ENCODE results near the gene CDC42BPG.

CDC42BPG gene

DNA sequence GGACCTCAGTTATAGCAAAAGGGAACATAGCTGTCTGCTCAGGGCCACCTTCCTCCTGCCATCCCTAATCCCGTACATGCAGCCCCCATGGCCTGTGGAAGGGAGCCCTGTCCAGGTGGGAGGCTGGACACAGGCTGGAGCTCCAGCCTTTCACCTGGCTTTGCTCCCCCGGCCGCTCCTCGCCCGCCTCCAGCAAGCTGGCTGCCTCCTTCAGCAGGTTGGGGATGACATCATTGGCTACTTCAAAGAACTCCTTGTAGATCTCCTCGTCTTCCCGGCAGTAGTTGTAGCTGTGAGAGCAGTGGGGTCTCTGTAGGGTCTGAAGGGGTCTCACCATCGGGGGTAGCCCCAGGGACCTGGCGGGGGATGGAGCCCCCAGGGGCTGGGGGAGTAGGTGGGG lies 39.0 kb downstream of the CDC42BPG start:
- TF ChIP-seq SALL2 (tag by site-specific recombination; IDR thresholded peaks at IDR 0.05; ENCODE audit: borderline replicate concordance) (no peak), GLIS2 (tag by site-specific recombination; IDR thresholded peaks at IDR 0.05) (peak; percentile 58), ZIC2 (tag by site-specific recombination; IDR thresholded peaks at IDR 0.05) (peak; percentile 16; the same call in 1 of the 2 replicates), ZNF530 (tag by site-specific recombination; IDR thresholded peaks at IDR 0.05; ENCODE audit: low read depth) (no peak)
- TF ChIP-seq, protein P1, sequence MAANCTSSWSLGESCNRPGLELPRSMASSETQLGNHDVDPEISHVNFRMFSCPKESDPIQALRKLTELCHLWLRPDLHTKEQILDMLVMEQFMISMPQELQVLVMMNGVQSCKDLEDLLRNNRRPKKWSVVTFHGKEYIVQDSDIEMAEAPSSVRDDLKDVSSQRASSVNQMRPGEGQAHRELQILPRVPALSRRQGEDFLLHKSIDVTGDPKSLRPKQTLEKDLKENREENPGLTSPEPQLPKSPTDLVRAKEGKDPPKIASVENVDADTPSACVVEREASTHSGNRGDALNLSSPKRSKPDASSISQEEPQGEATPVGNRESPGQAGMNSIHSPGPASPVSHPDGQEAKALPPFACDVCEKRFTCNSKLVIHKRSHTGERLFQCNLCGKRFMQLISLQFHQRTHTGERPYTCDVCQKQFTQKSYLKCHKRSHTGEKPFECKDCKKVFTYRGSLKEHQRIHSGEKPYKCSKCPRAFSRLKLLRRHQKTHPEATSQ (tag by site-specific recombination; IDR thresholded peaks at IDR 0.05) = no peak
- TF ChIP-seq, protein P2, sequence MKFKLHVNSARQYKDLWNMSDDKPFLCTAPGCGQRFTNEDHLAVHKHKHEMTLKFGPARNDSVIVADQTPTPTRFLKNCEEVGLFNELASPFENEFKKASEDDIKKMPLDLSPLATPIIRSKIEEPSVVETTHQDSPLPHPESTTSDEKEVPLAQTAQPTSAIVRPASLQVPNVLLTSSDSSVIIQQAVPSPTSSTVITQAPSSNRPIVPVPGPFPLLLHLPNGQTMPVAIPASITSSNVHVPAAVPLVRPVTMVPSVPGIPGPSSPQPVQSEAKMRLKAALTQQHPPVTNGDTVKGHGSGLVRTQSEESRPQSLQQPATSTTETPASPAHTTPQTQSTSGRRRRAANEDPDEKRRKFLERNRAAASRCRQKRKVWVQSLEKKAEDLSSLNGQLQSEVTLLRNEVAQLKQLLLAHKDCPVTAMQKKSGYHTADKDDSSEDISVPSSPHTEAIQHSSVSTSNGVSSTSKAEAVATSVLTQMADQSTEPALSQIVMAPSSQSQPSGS (tag by site-specific recombination; IDR thresholded peaks at IDR 0.05; ENCODE audit: low read depth) = peak; percentile 50; the same call in 1 of the 2 replicates
- TF ChIP-seq, protein P3, sequence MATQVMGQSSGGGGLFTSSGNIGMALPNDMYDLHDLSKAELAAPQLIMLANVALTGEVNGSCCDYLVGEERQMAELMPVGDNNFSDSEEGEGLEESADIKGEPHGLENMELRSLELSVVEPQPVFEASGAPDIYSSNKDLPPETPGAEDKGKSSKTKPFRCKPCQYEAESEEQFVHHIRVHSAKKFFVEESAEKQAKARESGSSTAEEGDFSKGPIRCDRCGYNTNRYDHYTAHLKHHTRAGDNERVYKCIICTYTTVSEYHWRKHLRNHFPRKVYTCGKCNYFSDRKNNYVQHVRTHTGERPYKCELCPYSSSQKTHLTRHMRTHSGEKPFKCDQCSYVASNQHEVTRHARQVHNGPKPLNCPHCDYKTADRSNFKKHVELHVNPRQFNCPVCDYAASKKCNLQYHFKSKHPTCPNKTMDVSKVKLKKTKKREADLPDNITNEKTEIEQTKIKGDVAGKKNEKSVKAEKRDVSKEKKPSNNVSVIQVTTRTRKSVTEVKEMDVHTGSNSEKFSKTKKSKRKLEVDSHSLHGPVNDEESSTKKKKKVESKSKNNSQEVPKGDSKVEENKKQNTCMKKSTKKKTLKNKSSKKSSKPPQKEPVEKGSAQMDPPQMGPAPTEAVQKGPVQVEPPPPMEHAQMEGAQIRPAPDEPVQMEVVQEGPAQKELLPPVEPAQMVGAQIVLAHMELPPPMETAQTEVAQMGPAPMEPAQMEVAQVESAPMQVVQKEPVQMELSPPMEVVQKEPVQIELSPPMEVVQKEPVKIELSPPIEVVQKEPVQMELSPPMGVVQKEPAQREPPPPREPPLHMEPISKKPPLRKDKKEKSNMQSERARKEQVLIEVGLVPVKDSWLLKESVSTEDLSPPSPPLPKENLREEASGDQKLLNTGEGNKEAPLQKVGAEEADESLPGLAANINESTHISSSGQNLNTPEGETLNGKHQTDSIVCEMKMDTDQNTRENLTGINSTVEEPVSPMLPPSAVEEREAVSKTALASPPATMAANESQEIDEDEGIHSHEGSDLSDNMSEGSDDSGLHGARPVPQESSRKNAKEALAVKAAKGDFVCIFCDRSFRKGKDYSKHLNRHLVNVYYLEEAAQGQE (tag by site-specific recombination; IDR thresholded peaks at IDR 0.05) = no peak
- POLR2A ChIA-PET = no interaction called here
- H3K36me3 ChIP-seq (ENCODE audit: control insufficient read depth in 2 of 2, insufficient read depth in 1 of 2, low read length in 2 of 2) = peaks cover 0 to 46% of the 10 kb centered on the region in 2 experiments; a peak in 2 of 3 replicates
- peaks cover 4% of the 10 kb centered on the region for H3K4me1 ChIP-seq (ENCODE audit: control insufficient read depth, insufficient read depth, low read length)
- no peaks in the 10 kb centered on the region for H3K9me3 ChIP-seq (ENCODE audit: control insufficient read depth, insufficient read depth, low read depth, low read length)
- CTCF ChIA-PET = no interaction called here
- H3K27ac ChIP-seq (ENCODE audit: extremely low read depth, low read depth, low read length) = no peak overlapping the region
- no peak overlapping the region for H3K4me3 ChIP-seq (ENCODE audit: low read depth, low read length)

DNA sequence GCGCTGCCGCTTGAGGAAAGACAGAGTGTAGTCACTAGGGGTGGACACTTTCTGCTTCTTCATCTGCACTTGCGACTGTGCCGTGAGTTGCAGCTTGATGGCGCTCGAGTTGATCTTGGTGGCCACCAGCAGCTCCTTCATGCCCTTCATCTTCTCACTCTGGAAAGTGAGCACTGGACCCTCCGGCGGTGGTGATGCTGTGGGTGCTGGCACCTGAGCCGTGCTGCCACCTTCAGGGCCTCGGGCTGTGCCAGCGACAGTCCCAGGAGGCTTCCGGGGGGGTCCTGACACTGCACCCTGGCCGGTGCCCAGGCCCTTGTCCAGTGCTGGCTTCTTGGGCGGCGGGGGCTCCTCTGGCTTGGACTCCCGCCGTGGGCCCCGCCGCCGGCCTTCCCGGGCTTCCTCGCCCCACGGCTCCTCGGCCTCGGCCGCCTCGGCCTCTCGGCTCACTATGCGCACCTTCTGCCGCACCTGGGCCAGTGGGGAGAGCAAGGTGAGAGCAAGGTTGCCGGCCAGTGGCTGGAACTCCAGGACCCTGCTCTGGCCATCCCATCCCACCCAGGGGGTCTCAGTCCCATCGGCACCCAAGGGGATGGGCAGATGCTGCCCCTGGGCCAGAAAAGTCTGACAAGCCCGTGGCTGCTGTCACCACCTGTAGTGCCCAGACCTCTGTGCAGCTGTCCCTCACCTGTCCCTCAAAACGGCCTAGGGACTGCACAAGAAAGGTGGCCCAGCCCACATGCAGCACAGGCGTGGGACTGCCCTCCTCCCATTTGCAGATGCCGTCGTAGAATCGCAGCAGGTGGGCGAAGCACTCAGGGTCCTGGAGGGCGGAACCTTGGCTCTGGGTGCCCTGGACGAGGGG lies 39.9 kb downstream of the CDC42BPG start:
- Histone ChIP-seq H3K36me3 (ENCODE audit: control insufficient read depth in 2 of 2, insufficient read depth in 1 of 2, low read length in 2 of 2) (peaks cover 0 to 51% of the 10 kb centered on the region in 2 experiments; a peak in 2 of 3 replicates), H3K9me3 (ENCODE audit: control insufficient read depth, insufficient read depth, low read depth, low read length) (no peaks in the 10 kb centered on the region), H3K4me3 (ENCODE audit: low read depth, low read length) (no peak overlapping the region), H3K27ac (ENCODE audit: extremely low read depth, low read depth, low read length) (no peak overlapping the region), H3K4me1 (ENCODE audit: control insufficient read depth, insufficient read depth, low read length) (peaks cover 4% of the 10 kb centered on the region)
- POLR2A ChIA-PET = interaction anchor here (1.5 to 2.3 kb wide), 2 partner anchors 9 to 26 kb away, joined by 3 to 24 read pairs; partner anchors contain the start of gene SF1
- CTCF ChIA-PET = interaction anchor here (0.5 to 1.3 kb wide), 5 partner anchors 11 to 99 kb away, joined by 3 to 5 read pairs (median 3); no protein-coding TSS in a partner anchor
- TF ChIP-seq ZNF514 (tag by site-specific recombination; IDR thresholded peaks at IDR 0.05) = no peak
- TF ChIP-seq ZFP37 (tag by site-specific recombination; IDR thresholded peaks at IDR 0.05) = no peak
- no peak for TF ChIP-seq ZNF140 (tag by site-specific recombination; IDR thresholded peaks at IDR 0.05)
- TF ChIP-seq, protein P4, sequence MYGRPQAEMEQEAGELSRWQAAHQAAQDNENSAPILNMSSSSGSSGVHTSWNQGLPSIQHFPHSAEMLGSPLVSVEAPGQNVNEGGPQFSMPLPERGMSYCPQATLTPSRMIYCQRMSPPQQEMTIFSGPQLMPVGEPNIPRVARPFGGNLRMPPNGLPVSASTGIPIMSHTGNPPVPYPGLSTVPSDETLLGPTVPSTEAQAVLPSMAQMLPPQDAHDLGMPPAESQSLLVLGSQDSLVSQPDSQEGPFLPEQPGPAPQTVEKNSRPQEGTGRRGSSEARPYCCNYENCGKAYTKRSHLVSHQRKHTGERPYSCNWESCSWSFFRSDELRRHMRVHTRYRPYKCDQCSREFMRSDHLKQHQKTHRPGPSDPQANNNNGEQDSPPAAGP (tag by site-specific recombination; IDR thresholded peaks at IDR 0.05) = no peak
- no peak for TF ChIP-seq ZNF837 (tag by site-specific recombination; IDR thresholded peaks at IDR 0.05)
- TF ChIP-seq ZBTB8A (tag by site-specific recombination; IDR thresholded peaks at IDR 0.05) = no peak
- no peak for TF ChIP-seq RBAK (tag by site-specific recombination; IDR thresholded peaks at IDR 0.05)
- TF ChIP-seq GLIS2 (tag by site-specific recombination; IDR thresholded peaks at IDR 0.05) = 0 out of 2 replicates have a peak, but pooled peaks have one; percentile 32
- TF ChIP-seq, protein P5, sequence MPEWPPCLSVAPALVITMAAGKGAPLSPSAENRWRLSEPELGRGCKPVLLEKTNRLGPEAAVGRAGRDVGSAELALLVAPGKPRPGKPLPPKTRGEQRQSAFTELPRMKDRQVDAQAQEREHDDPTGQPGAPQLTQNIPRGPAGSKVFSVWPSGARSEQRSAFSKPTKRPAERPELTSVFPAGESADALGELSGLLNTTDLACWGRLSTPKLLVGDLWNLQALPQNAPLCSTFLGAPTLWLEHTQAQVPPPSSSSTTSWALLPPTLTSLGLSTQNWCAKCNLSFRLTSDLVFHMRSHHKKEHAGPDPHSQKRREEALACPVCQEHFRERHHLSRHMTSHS (tag by site-specific recombination; IDR thresholded peaks at IDR 0.05) = no peak
- no peak for TF ChIP-seq ZBTB1 (tag by site-specific recombination; IDR thresholded peaks at IDR 0.05)
- TF ChIP-seq, protein P6, sequence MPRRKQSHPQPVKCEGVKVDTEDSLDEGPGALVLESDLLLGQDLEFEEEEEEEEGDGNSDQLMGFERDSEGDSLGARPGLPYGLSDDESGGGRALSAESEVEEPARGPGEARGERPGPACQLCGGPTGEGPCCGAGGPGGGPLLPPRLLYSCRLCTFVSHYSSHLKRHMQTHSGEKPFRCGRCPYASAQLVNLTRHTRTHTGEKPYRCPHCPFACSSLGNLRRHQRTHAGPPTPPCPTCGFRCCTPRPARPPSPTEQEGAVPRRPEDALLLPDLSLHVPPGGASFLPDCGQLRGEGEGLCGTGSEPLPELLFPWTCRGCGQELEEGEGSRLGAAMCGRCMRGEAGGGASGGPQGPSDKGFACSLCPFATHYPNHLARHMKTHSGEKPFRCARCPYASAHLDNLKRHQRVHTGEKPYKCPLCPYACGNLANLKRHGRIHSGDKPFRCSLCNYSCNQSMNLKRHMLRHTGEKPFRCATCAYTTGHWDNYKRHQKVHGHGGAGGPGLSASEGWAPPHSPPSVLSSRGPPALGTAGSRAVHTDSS (tag by site-specific recombination; IDR thresholded peaks at IDR 0.05) = peak; percentile 26; the same call in 1 of the 2 replicates
- no peak for TF ChIP-seq ZFHX2 (tag by site-specific recombination; conservative IDR thresholded peaks at IDR 0.05)
- TF ChIP-seq GLIS1 (tag by site-specific recombination; IDR thresholded peaks at IDR 0.05) = no peak
- no peak for TF ChIP-seq ZFP41 (tag by site-specific recombination; IDR thresholded peaks at IDR 0.05; ENCODE audit: borderline replicate concordance)
- TF ChIP-seq GLI4 (tag by site-specific recombination; IDR thresholded peaks at IDR 0.05) = no peak
- TF ChIP-seq ZNF571 (tag by site-specific recombination; IDR thresholded peaks at IDR 0.05) = no peak
- peak; percentile 32 for TF ChIP-seq ZNF654 (tag by site-specific recombination; IDR thresholded peaks at IDR 0.05; ENCODE audit: low read depth)
- no peak for TF ChIP-seq ZEB2 (tag by site-specific recombination; IDR thresholded peaks at IDR 0.05)

All from HEK293 (cell line).